DOHH2 (cell line): Measurements from ENCODE around the gene GALK2.

Source experiments
- H3F3A ChIP-seq: fragments of 200-600 bp; sonication (generic), shearing (Covaris generic); 2 replicates; pipeline ENCODE4 v1.6.0; 2016; ENCODE audit warnings: antibody characterized with exemption, mild to moderate bottlenecking; ENCODE audit not compliant: control insufficient read depth, insufficient read depth
- H3K27ac ChIP-seq: fragments of 200-600 bp; sonication (generic); 2 replicates; pipeline ENCODE4 v1.5.1; 2014; ENCODE audit warnings: low read depth, mild to moderate bottlenecking, low read length, moderate library complexity
- H3K27me3 ChIP-seq: fragments of 200-600 bp; sonication (generic); 2 replicates; pipeline ENCODE4 v1.6.1; 2014; ENCODE audit warnings: mild to moderate bottlenecking, low read length, mixed read lengths; ENCODE audit not compliant: control insufficient read depth
- H3K36me3 ChIP-seq: fragments of 200-600 bp; sonication (generic); 2 replicates; pipeline ENCODE4 v1.6.1; 2014; ENCODE audit warnings: mild to moderate bottlenecking, low read length, moderate library complexity, mixed read lengths; ENCODE audit not compliant: control insufficient read depth
- H3K4me1 ChIP-seq: fragments of 200-600 bp; sonication (generic); 2 replicates; pipeline ENCODE4 v1.6.1; 2014; ENCODE audit warnings: mild to moderate bottlenecking, low read length, mixed read lengths; ENCODE audit not compliant: control insufficient read depth
- H3K4me2 ChIP-seq: fragments of 200-600 bp; sonication (generic); 2 replicates; pipeline ENCODE4 v1.6.0; 2014; ENCODE audit warnings: mild to moderate bottlenecking, low read length, moderate library complexity
- H3K4me3 ChIP-seq: fragments of 200-600 bp; sonication (generic); 2 replicates; pipeline ENCODE4 v1.5.1; 2014; ENCODE audit warnings: mild to moderate bottlenecking, low read length, mixed read lengths
- H3K79me2 ChIP-seq: fragments of 200-600 bp; sonication (generic); 2 replicates; pipeline ENCODE4 v1.6.1; 2014; ENCODE audit warnings: mild to moderate bottlenecking, low read length, mixed read lengths; ENCODE audit not compliant: control insufficient read depth
- H3K9me2 ChIP-seq: fragments of 200-600 bp; sonication (generic); replicated peaks from 2 replicates; pipeline ENCODE4 v1.6.1; 2014; ENCODE audit warnings: mild to moderate bottlenecking, low read length, mixed read lengths; ENCODE audit not compliant: control insufficient read depth
- H3K9me3 ChIP-seq: fragments of 200-600 bp; sonication (generic); 2 replicates; pipeline ENCODE4 v1.6.1; 2014; ENCODE audit warnings: antibody characterized with exemption, low read length, mixed read lengths; ENCODE audit not compliant: control insufficient read depth, insufficient read depth
- H4K20me1 ChIP-seq: fragments of 200-600 bp; sonication (generic); 2 replicates; pipeline ENCODE4 v1.6.0; 2014; ENCODE audit warnings: low read depth, mild to moderate bottlenecking, antibody characterized with exemption, low read length, moderate library complexity; ENCODE audit not compliant: control insufficient read depth, insufficient read depth
- CTCF ChIP-seq: fragments of 200-600 bp; sonication (generic); IDR thresholded peaks from one replicate; pipeline ENCODE4 v1.5.1; 2014; ENCODE audit warnings: antibody characterized with exemption, mild to moderate bottlenecking, low read depth, low read length; ENCODE audit not compliant: poor library complexity, severe bottlenecking
- EZH2phosphoT487 ChIP-seq: fragments of 200-600 bp; sonication (generic); IDR thresholded peaks from 2 replicates; pipeline ENCODE4 v1.6.1; 2017; ENCODE audit warnings: borderline replicate concordance, mild to moderate bottlenecking, antibody characterized with exemption, low read length, moderate library complexity, mixed read lengths

The GALK2 gene

DNA sequence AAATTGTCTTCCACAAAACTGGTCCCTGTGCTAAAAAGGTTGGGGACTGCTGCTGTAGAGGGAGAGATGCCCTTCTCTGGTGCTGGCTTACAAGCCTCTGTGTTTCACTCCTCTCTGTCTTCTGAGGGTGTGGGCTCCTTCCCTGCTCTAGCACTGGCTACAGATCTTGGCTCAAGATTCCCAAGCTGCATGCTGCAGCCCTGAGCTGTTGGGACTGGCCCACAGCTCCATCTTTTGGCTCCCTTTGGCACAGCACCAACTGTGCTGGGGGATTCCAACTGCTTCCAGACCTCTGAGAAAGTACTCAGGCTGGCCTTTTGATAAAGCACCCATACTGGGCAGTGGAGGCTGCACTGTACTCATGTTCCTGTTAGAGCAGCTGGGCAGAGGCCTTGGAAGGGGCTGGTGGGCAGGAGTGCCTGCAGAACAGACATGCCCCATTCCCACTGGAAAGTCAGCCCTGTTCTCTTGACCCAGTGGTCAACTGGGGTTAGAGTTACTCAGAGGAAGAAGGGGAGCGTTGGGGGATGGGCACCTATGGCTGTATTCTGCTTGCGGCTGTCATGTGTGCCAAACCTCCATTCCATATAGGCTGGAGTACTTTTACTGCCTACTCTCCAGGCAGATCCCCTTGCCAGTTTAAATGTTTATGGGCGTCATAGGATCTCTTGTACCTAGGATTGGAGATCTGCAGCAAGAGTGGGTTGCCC, 55.7 kb downstream of the GALK2 start:
- Histone ChIP-seq H3K27ac (no peak overlapping the region), H4K20me1 (no peaks in the 10 kb centered on the region), H3K4me1 (peaks cover 12% of the 10 kb centered on the region), H3K9me3 (peaks cover 8% of the 10 kb centered on the region; the same call in 1 of the 2 replicates), H3K9me2 (no peaks in the 10 kb centered on the region), H3K36me3 (peaks cover 21% of the 10 kb centered on the region), H3K79me2 (peaks cover 38% of the 10 kb centered on the region), H3K27me3 (no peaks in the 10 kb centered on the region), H3F3A (no peaks in the 10 kb centered on the region; the same call in 1 of the 2 replicates), H3K4me2 (no peak overlapping the region), H3K4me3 (no peak overlapping the region)
- TF ChIP-seq CTCF, result no peak
- no peak for TF ChIP-seq EZH2phosphoT487

DNA sequence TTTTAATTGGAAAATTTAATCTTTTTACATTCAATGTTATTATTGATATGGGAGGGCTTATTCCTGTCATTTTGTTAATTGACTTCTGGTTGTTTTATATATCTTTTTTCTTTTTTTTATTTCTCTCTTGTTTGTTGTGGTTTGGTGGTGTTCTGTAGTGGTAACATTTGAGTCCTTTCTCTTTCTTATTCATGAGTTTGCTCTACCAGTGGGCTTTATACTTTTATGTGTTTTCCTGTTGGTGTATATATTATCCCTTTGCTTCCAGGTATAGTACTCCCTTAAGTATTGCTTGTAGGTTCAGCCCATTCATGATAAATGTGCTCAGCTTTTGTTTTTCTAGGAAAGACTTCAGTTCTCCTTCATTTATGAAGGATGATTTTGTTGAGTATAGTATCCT, 57.6 kb downstream of the GALK2 start:
- Histone ChIP-seq H3K36me3 (peaks cover 35% of the 10 kb centered on the region), H3K4me1 (peaks cover 23% of the 10 kb centered on the region), H3K27me3 (no peaks in the 10 kb centered on the region), H3K9me3 (peaks cover 8% of the 10 kb centered on the region; the same call in 1 of the 2 replicates), H3K4me2 (no peak overlapping the region), H3K9me2 (no peaks in the 10 kb centered on the region), H3K27ac (no peak overlapping the region), H3K4me3 (no peak overlapping the region), H3F3A (no peaks in the 10 kb centered on the region; the same call in 1 of the 2 replicates), H4K20me1 (no peaks in the 10 kb centered on the region), H3K79me2 (peaks cover 35% of the 10 kb centered on the region)
- no peak for TF ChIP-seq EZH2phosphoT487
- no peak for TF ChIP-seq CTCF

- no peak overlapping the region for H3K4me2 ChIP-seq
- no peak overlapping the region for H3K4me3 ChIP-seq
- H3K79me2 ChIP-seq, result peaks cover 26% of the 10 kb centered on the region
- H3K27me3 ChIP-seq, result no peaks in the 10 kb centered on the region
- peaks cover 23% of the 10 kb centered on the region for H3K4me1 ChIP-seq
- H3K9me2 ChIP-seq, result no peaks in the 10 kb centered on the region
- TF ChIP-seq CTCF (no peak), EZH2phosphoT487 (no peak)
- H3K27ac ChIP-seq, result no peak overlapping the region
- no peaks in the 10 kb centered on the region for H4K20me1 ChIP-seq
- H3F3A ChIP-seq, result no peaks in the 10 kb centered on the region; the same call in 1 of the 2 replicates
- H3K9me3 ChIP-seq, result peaks cover 5% of the 10 kb centered on the region; the same call in 1 of the 2 replicates
- H3K36me3 ChIP-seq, result peaks cover 35% of the 10 kb centered on the region
These were observed 59.9 kb downstream of the GALK2 start for GRCh38 chr15:49229922-49230321.
